Measurements from ENCODE around the gene GARS1.

Gene GARS1, protein sequence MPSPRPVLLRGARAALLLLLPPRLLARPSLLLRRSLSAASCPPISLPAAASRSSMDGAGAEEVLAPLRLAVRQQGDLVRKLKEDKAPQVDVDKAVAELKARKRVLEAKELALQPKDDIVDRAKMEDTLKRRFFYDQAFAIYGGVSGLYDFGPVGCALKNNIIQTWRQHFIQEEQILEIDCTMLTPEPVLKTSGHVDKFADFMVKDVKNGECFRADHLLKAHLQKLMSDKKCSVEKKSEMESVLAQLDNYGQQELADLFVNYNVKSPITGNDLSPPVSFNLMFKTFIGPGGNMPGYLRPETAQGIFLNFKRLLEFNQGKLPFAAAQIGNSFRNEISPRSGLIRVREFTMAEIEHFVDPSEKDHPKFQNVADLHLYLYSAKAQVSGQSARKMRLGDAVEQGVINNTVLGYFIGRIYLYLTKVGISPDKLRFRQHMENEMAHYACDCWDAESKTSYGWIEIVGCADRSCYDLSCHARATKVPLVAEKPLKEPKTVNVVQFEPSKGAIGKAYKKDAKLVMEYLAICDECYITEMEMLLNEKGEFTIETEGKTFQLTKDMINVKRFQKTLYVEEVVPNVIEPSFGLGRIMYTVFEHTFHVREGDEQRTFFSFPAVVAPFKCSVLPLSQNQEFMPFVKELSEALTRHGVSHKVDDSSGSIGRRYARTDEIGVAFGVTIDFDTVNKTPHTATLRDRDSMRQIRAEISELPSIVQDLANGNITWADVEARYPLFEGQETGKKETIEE

GRCh38 chr7:30594540-30595435, at the start of gene GARS1:
GARS1 (plus strand) TSS chr7:30594878; CDS start chr7:30594922, 44 bp downstream.
- peaks cover 29 to 49% (median 44%) of the 10 kb centered on the region in 11 experiments; a peak in 20 of 22 replicates for H4K20me1 ChIP-seq
- TF ChIP-seq Cebpa-rat (IDR thresholded peaks at IDR 0.05): peak in 10 of 11 experiments; percentile 47 to 94 (median 78); a peak in 15 of 22 replicates
- H3K27ac ChIP-seq: peak within 1 kb of the TSS; percentile 93 to 99 (median 96)

GRCh38 chr7:30545791-30546555, 48.7 kb upstream of the GARS1 start:
- no peak overlapping the region for H3K4me2 ChIP-seq
- no peaks in the 10 kb centered on the region for H4K20me1 ChIP-seq
- H3K9me3 ChIP-seq (replicated peaks in 1 of 11): peaks cover 0 to 13% (median 4%) of the 10 kb centered on the region in 11 experiments; a peak in 8 of 22 replicates
- peaks cover 0 to 21% (median 0%) of the 10 kb centered on the region in 11 experiments; a peak in 2 of 22 replicates for H3K36me3 ChIP-seq
- no peak overlapping the region for H3K27ac ChIP-seq
- H3K27me3 ChIP-seq: no peaks in the 10 kb centered on the region
- no peak for TF ChIP-seq Cebpa-rat (IDR thresholded peaks at IDR 0.05)
- no peak overlapping the region for H3K9ac ChIP-seq
- H3K4me1 ChIP-seq: peaks cover 6 to 40% (median 7%) of the 10 kb centered on the region in 10 experiments
- H3K4me3 ChIP-seq: no peak overlapping the region

More at GRCh38 chr7:30594540-30595435, at the start of gene GARS1:
- Histone ChIP-seq H3K4me2 (peak within 1 kb of the TSS; percentile 85 to 99 (median 93)), H3K27me3 (no peaks in the 10 kb centered on the region), H3K9me3 (replicated peaks in 1 of 11) (no peaks in the 10 kb centered on the region), H3K4me1 (peaks cover 17 to 40% (median 28%) of the 10 kb centered on the region in 10 experiments), H3K4me3 (peak within 1 kb of the TSS; percentile 84 to 100 (median 94)), H3K9ac (peak within 1 kb of the TSS; percentile 90 to 99 (median 96)), H3K36me3 (peaks cover 19 to 32% (median 27%) of the 10 kb centered on the region in 11 experiments)

- Histone ChIP-seq H3K4me3 (no peak overlapping the region), H3K4me1 (peaks cover 11 to 47% (median 13%) of the 10 kb centered on the region in 10 experiments), H3K27me3 (no peaks in the 10 kb centered on the region), H3K9me3 (replicated peaks in 1 of 11) (peaks cover 0 to 13% (median 4%) of the 10 kb centered on the region in 11 experiments; a peak in 8 of 22 replicates), H4K20me1 (no peaks in the 10 kb centered on the region), H3K27ac (no peak overlapping the region), H3K36me3 (peaks cover 0 to 21% (median 0%) of the 10 kb centered on the region in 11 experiments; a peak in 2 of 22 replicates), H3K9ac (no peak overlapping the region), H3K4me2 (no peak overlapping the region)
- no peak for TF ChIP-seq Cebpa-rat (IDR thresholded peaks at IDR 0.05)
Measured at GRCh38 chr7:30546596-30546995, 48.1 kb upstream of the GARS1 start.

GRCh38 chr7:30548845-30549244, 45.8 kb upstream of the GARS1 start:
- Histone ChIP-seq H3K4me1 (peaks cover 11 to 46% (median 15%) of the 10 kb centered on the region in 10 experiments), H4K20me1 (no peaks in the 10 kb centered on the region), H3K9me3 (replicated peaks in 1 of 11) (no peaks in the 10 kb centered on the region), H3K4me3 (no peak overlapping the region), H3K27me3 (no peaks in the 10 kb centered on the region), H3K9ac (no peak overlapping the region), H3K36me3 (peaks cover 0 to 21% (median 0%) of the 10 kb centered on the region in 11 experiments; a peak in 3 of 22 replicates), H3K4me2 (peak overlapping the region in 2 of 11 experiments; percentile 91 to 94; a peak in 4 of 22 replicates), H3K27ac (peak overlapping the region in 2 of 11 experiments; percentile 72 to 75; a peak in 3 of 22 replicates)
- TF ChIP-seq Cebpa-rat (IDR thresholded peaks at IDR 0.05): no peak

DNA sequence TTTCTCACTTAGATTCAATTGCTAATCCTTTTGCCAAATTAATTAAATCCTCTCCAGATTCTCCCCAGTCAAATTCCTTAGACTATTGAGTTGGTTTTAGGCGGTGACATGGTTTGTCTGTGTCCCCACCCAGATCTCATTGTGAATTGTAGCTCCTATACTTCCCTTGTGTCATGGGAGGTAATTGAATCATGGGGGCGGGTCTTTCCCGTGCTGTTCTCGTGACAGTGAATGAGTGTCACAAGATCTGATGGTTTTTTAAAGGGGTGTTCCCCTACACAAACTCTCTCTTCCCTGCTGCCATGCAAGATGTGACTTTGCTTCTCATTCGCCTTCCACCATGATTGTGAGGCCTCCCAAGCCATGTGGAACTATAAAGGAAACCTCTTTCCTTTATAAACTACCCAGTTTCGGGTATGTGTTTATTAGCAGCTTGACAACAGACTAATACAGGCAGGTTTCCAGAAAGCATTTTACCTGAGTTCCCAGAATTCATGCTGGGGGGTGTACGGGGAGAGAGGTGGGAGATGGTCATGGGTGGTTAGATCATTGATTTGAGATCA, 44.7 kb upstream of the GARS1 start:
- H3K36me3 ChIP-seq: peaks cover 0 to 25% (median 0%) of the 10 kb centered on the region in 11 experiments; a peak in 3 of 22 replicates
- H3K27me3 ChIP-seq: no peaks in the 10 kb centered on the region
- H3K4me3 ChIP-seq: no peak overlapping the region
- peak overlapping the region in 2 of 11 experiments; percentile 38 to 58; a peak in 3 of 22 replicates for H3K9ac ChIP-seq
- H3K27ac ChIP-seq: peak overlapping the region in 3 of 11 experiments; percentile 49 to 75 (median 72); a peak in 6 of 22 replicates
- no peaks in the 10 kb centered on the region for H3K9me3 ChIP-seq (replicated peaks in 1 of 11)
- peak overlapping the region in 3 of 11 experiments; percentile 69 to 94 (median 91); a peak in 5 of 22 replicates for H3K4me2 ChIP-seq
- peaks cover 11 to 38% (median 15%) of the 10 kb centered on the region in 10 experiments for H3K4me1 ChIP-seq
- H4K20me1 ChIP-seq: no peaks in the 10 kb centered on the region
- TF ChIP-seq Cebpa-rat (IDR thresholded peaks at IDR 0.05): no peak

- Histone ChIP-seq H3K36me3 (peaks cover 0 to 34% (median 4%) of the 10 kb centered on the region in 11 experiments; a peak in 8 of 22 replicates), H3K27me3 (no peaks in the 10 kb centered on the region), H3K9me3 (replicated peaks in 1 of 11) (no peaks in the 10 kb centered on the region), H4K20me1 (no peaks in the 10 kb centered on the region), H3K9ac (no peak overlapping the region), H3K4me2 (no peak overlapping the region), H3K27ac (no peak overlapping the region), H3K4me3 (no peak overlapping the region), H3K4me1 (peaks cover 11 to 33% (median 15%) of the 10 kb centered on the region in 10 experiments)
- no peak for TF ChIP-seq Cebpa-rat (IDR thresholded peaks at IDR 0.05)
Measured at GRCh38 chr7:30552330-30552729, 42.3 kb upstream of the GARS1 start.

- TF ChIP-seq Cebpa-rat (IDR thresholded peaks at IDR 0.05): no peak
- Histone ChIP-seq H3K9me3 (replicated peaks in 1 of 11) (no peaks in the 10 kb centered on the region), H4K20me1 (no peaks in the 10 kb centered on the region), H3K36me3 (peaks cover 0 to 34% (median 4%) of the 10 kb centered on the region in 11 experiments; a peak in 9 of 22 replicates), H3K27ac (no peak overlapping the region), H3K9ac (no peak overlapping the region), H3K4me1 (peaks cover 11 to 33% (median 15%) of the 10 kb centered on the region in 10 experiments), H3K4me2 (no peak overlapping the region), H3K27me3 (no peaks in the 10 kb centered on the region), H3K4me3 (no peak overlapping the region)
Measured at GRCh38 chr7:30553141-30553540, 41.5 kb upstream of the GARS1 start.
